Panc1 (cell line): ENCODE data around the gene ACTG1. TPM values are rescaled to one million over a fixed set of nuclear protein-coding genes. Genes with fewer than 3 reads are reported as not detected.
A peak's percentile ranks its signal among the peaks of the same experiment; 100 is the strongest.

ENCODE experiments used
- ATAC-seq: fragments of 200-7000 bp; cut with Tn5 transposase; 2 replicates; pipeline ENCODE4 v1.9.1; 2020; ENCODE audit warnings: mild to moderate bottlenecking, moderate library complexity
- BruUV-seq: library from RNA; stranded (reverse); fragments of 400-500 nt; replicated peaks from 2 replicates; lab custom pipeline; 2021; lab: Mats Ljungman, UMichigan
- CTCF ChIA-PET: fragments of 300-600 bp; sonication (Branson Sonifier 250); formaldehyde crosslinking; loops from one replicate; lab custom pipeline; 2022; ENCODE audit warnings: antibody characterized with exemption; lab: Charles Lee
- POLR2A ChIA-PET: fragments of 300-600 bp; sonication (Branson Sonifier 250); formaldehyde crosslinking; loops from one replicate; lab custom pipeline; 2022; ENCODE audit warnings: antibody characterized with exemption; lab: Charles Lee
- DNase-seq: peaks from one replicate; pipeline ENCODE4 v3.0.0-alpha.2; 2010; ENCODE audit warnings: low read depth, low spot score
- H3K27ac ChIP-seq: 2 replicates; pipeline ENCODE4 v1.5.1; 2011; ENCODE audit warnings: mild to moderate bottlenecking, low read length, inconsistent platforms
- H3K27me3 ChIP-seq: fragments of 200-500 bp; sonication (Bioruptor generic); 2 replicates; pipeline ENCODE4 v1.6.0; 2014; ENCODE audit warnings: low read length, inconsistent platforms; ENCODE audit not compliant: control insufficient read depth, insufficient read depth
- H3K36me3 ChIP-seq: fragments of 200-500 bp; sonication (Bioruptor generic); 2 replicates; pipeline ENCODE4 v1.5.1; 2014; ENCODE audit warnings: inconsistent platforms, mild to moderate bottlenecking, low read length, moderate library complexity; ENCODE audit not compliant: control insufficient read depth, insufficient read depth
- H3K4me1 ChIP-seq: 2 replicates; pipeline ENCODE4 v1.5.1; 2011; ENCODE audit warnings: inconsistent platforms, mild to moderate bottlenecking, low read length, moderate library complexity; ENCODE audit not compliant: control insufficient read depth, insufficient read depth
- H3K4me3 ChIP-seq, 2 experiments: 2 replicates each; pipeline ENCODE4 v1.5.1; 2011 to 2012; ENCODE audit warnings: low read depth in 2 of 2, low read length in 2 of 2, mild to moderate bottlenecking in 2 of 2, inconsistent platforms in 1 of 2, moderate library complexity in 1 of 2
- H3K9me3 ChIP-seq: fragments of 200-500 bp; sonication (Bioruptor generic); 2 replicates; pipeline ENCODE4 v1.5.1; 2014; ENCODE audit warnings: low read depth, mild to moderate bottlenecking, inconsistent platforms, low read length, moderate library complexity; ENCODE audit not compliant: control insufficient read depth, insufficient read depth
- POLR2AphosphoS5 ChIP-seq: IDR thresholded peaks from 2 replicates; pipeline ENCODE4 v1.6.1; 2012; ENCODE audit warnings: mild to moderate bottlenecking, low read depth, low read length, moderate library complexity
- REST ChIP-seq, 2 experiments: IDR thresholded peaks; 2 replicates each; pipeline ENCODE4 v1.6.1; 2011 to 2012; ENCODE audit warnings: low read depth in 2 of 2, control low read depth in 1 of 2, low read length in 1 of 2, mild to moderate bottlenecking in 1 of 2, moderate library complexity in 1 of 2; ENCODE audit not compliant: insufficient read depth in 1 of 2
- SIN3A ChIP-seq: IDR thresholded peaks from 2 replicates; pipeline ENCODE4 v1.6.1; 2012; ENCODE audit warnings: low read depth, mild to moderate bottlenecking, low read length, moderate library complexity, borderline replicate concordance; ENCODE audit not compliant: insufficient read depth
- TCF7L2 ChIP-seq: IDR thresholded peaks from 2 replicates; pipeline ENCODE4 v1.6.1; 2011; ENCODE audit warnings: mild to moderate bottlenecking, low read depth, low read length, inconsistent platforms
- in situ Hi-C: cut with HindIII; loops from 2 replicates; pipeline ENCODE4 v1.10.0; 2016; ENCODE audit warnings: low sequenced_read_pairs, low pct_unique_long_range_greater_than_20kb
- intact Hi-C: fragments of 100-400 bp; cut with micrococcal nuclease; formaldehyde crosslinking; loops from one replicate; pipeline ENCODE4 v1.10.0; 2022; ENCODE audit not compliant: unreplicated experiment
- total RNA-seq: library from RNA; stranded (reverse); gene quantifications from one replicate; pipeline ENCODE4 v1.2.1, GENCODE V29; 2021; ENCODE audit not compliant: unreplicated experiment
- TF ChIP-seq, protein P1 (sequence below): fragments of 450-650 bp; IDR thresholded peaks from 2 replicates; pipeline ENCODE4 v1.5.1; 2017; ENCODE audit warnings: mild to moderate bottlenecking

ACTG1 gene
- total RNA-seq, 1 experiment from 2014 or later: 4,502 TPM

GRCh38 chr17:81491181-81491581 lies 21.4 kb downstream of the ACTG1 start:
- Histone ChIP-seq H3K27me3 (no peaks in the 10 kb centered on the region), H3K9me3 (no peaks in the 10 kb centered on the region), H3K4me3 (no peak overlapping the region), H3K36me3 (no peaks in the 10 kb centered on the region; the same call in 1 of the 2 replicates), H3K27ac (peak overlapping the region; percentile 18; the same call in 1 of the 2 replicates), H3K4me1 (peaks cover 31% of the 10 kb centered on the region)
- no TSS peak for BruUV-seq
- ChIA-PET CTCF (no interaction called here), POLR2A (interaction anchor here (0.7 kb wide), 1 partner anchor 17 kb away, joined by 14 read pairs; no protein-coding TSS in a partner anchor)
- DNase-seq (no peak), ATAC-seq (peak; percentile 21; the same call in 1 of the 2 replicates)
- TF ChIP-seq SIN3A (no peak), TCF7L2 (no peak), REST (IDR thresholded peaks at IDR 0.05; ENCODE audit: insufficient read depth in 1 of 2, low read depth in 2 of 2, low read length in 1 of 2) (no peak), POLR2AphosphoS5 (no peak)
- TF ChIP-seq, protein P1, sequence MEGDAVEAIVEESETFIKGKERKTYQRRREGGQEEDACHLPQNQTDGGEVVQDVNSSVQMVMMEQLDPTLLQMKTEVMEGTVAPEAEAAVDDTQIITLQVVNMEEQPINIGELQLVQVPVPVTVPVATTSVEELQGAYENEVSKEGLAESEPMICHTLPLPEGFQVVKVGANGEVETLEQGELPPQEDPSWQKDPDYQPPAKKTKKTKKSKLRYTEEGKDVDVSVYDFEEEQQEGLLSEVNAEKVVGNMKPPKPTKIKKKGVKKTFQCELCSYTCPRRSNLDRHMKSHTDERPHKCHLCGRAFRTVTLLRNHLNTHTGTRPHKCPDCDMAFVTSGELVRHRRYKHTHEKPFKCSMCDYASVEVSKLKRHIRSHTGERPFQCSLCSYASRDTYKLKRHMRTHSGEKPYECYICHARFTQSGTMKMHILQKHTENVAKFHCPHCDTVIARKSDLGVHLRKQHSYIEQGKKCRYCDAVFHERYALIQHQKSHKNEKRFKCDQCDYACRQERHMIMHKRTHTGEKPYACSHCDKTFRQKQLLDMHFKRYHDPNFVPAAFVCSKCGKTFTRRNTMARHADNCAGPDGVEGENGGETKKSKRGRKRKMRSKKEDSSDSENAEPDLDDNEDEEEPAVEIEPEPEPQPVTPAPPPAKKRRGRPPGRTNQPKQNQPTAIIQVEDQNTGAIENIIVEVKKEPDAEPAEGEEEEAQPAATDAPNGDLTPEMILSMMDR: no peak
- intact Hi-C loops: no loop called here
- in situ Hi-C loops: no loop called here

- Histone ChIP-seq H3K4me1 (peaks cover 31% of the 10 kb centered on the region), H3K9me3 (no peaks in the 10 kb centered on the region), H3K27me3 (no peaks in the 10 kb centered on the region), H3K4me3 (no peak overlapping the region), H3K36me3 (no peaks in the 10 kb centered on the region; the same call in 1 of the 2 replicates), H3K27ac (0 out of 2 replicates have a peak overlapping the region, but pooled peaks have one; percentile 41)
- POLR2A ChIA-PET: interaction anchor here (0.5 to 0.7 kb wide), 4 partner anchors 17 to 340 kb away, joined by 5 to 14 read pairs (median 11); no protein-coding TSS in a partner anchor
- no TSS peak for BruUV-seq
- DNase-seq: no peak
- intact Hi-C loops (loop anchor here (5.0 to 10.0 kb wide), 2 partner anchors 88 to 235 kb away; no protein-coding TSS in a partner anchor), in situ Hi-C loops (no loop called here)
- TF ChIP-seq SIN3A (no peak), REST (IDR thresholded peaks at IDR 0.05; ENCODE audit: insufficient read depth in 1 of 2, low read depth in 2 of 2, low read length in 1 of 2) (no peak), POLR2AphosphoS5 (no peak), TCF7L2 (no peak)
- TF ChIP-seq, protein P1: no peak
- ATAC-seq: no peak
- CTCF ChIA-PET: no interaction called here
Measured at GRCh38 chr17:81489998-81490992, 22.3 kb downstream of the ACTG1 start.
